Measurements from ENCODE around the gene TRIM15. TPM values are rescaled to one million over a fixed set of nuclear protein-coding genes. Genes with fewer than 3 reads are reported as not detected.
A peak's percentile ranks its signal among the peaks of the same experiment; 100 is the strongest.

Gene TRIM15
- total RNA-seq, 1 experiment from 2014 or later, result not detected

GRCh38 chr6:30194797-30195690, 31.7 kb downstream of the TRIM15 start:
- H3K4me3 ChIP-seq (ENCODE audit: insufficient read depth, low read depth, low read length), result no peak overlapping the region
- no peak for DNase-seq
- H3K27me3 ChIP-seq (ENCODE audit: control insufficient read depth, insufficient read depth, low read length), result no peaks in the 10 kb centered on the region
- H3K36me3 ChIP-seq (replicated peaks; ENCODE audit: control insufficient read depth, insufficient read depth, low read length), result peaks cover 8% of the 10 kb centered on the region

GRCh38 chr6:30195951-30196350, 32.6 kb downstream of the TRIM15 start:
- H3K4me3 ChIP-seq (ENCODE audit: insufficient read depth, low read depth, low read length), result no peak overlapping the region
- DNase-seq, result no peak
- H3K27me3 ChIP-seq (ENCODE audit: control insufficient read depth, insufficient read depth, low read length), result no peaks in the 10 kb centered on the region
- H3K36me3 ChIP-seq (replicated peaks; ENCODE audit: control insufficient read depth, insufficient read depth, low read length), result peaks cover 11% of the 10 kb centered on the region

GRCh38 chr6:30196376-30196775, 33.0 kb downstream of the TRIM15 start:
- no peak for DNase-seq
- peaks cover 11% of the 10 kb centered on the region for H3K36me3 ChIP-seq (replicated peaks; ENCODE audit: control insufficient read depth, insufficient read depth, low read length)
- H3K27me3 ChIP-seq (ENCODE audit: control insufficient read depth, insufficient read depth, low read length), result no peaks in the 10 kb centered on the region
- no peak overlapping the region for H3K4me3 ChIP-seq (ENCODE audit: insufficient read depth, low read depth, low read length)

GRCh38 chr6:30198166-30199084, 35.1 kb downstream of the TRIM15 start:
- no peak overlapping the region for H3K4me3 ChIP-seq (ENCODE audit: insufficient read depth, low read depth, low read length)
- H3K27me3 ChIP-seq (ENCODE audit: control insufficient read depth, insufficient read depth, low read length), result no peaks in the 10 kb centered on the region
- H3K36me3 ChIP-seq (replicated peaks; ENCODE audit: control insufficient read depth, insufficient read depth, low read length), result peaks cover 11% of the 10 kb centered on the region
- DNase-seq, result no peak

- Histone ChIP-seq H3K4me3 (ENCODE audit: insufficient read depth, low read depth, low read length) (no peak overlapping the region), H3K36me3 (replicated peaks; ENCODE audit: control insufficient read depth, insufficient read depth, low read length) (peaks cover 11% of the 10 kb centered on the region), H3K27me3 (ENCODE audit: control insufficient read depth, insufficient read depth, low read length) (no peaks in the 10 kb centered on the region)
- no peak for DNase-seq
Measured at GRCh38 chr6:30200551-30201281, 37.4 kb downstream of the TRIM15 start.

- H3K27me3 ChIP-seq (ENCODE audit: control insufficient read depth, insufficient read depth, low read length), result no peaks in the 10 kb centered on the region
- H3K36me3 ChIP-seq (replicated peaks; ENCODE audit: control insufficient read depth, insufficient read depth, low read length), result peaks cover 11% of the 10 kb centered on the region
- no peak overlapping the region for H3K4me3 ChIP-seq (ENCODE audit: insufficient read depth, low read depth, low read length)
- no peak for DNase-seq
Measured at GRCh38 chr6:30202366-30202765, 39.0 kb downstream of the TRIM15 start.

- H3K4me3 ChIP-seq (ENCODE audit: insufficient read depth, low read depth, low read length), result no peak overlapping the region
- DNase-seq, result no peak
- H3K36me3 ChIP-seq (replicated peaks; ENCODE audit: control insufficient read depth, insufficient read depth, low read length), result peaks cover 6% of the 10 kb centered on the region
- no peaks in the 10 kb centered on the region for H3K27me3 ChIP-seq (ENCODE audit: control insufficient read depth, insufficient read depth, low read length)
Measured at GRCh38 chr6:30204116-30204515, 40.8 kb downstream of the TRIM15 start.

- Histone ChIP-seq H3K27me3 (ENCODE audit: control insufficient read depth, insufficient read depth, low read length) (no peaks in the 10 kb centered on the region), H3K36me3 (replicated peaks; ENCODE audit: control insufficient read depth, insufficient read depth, low read length) (no peaks in the 10 kb centered on the region; the same call in none of the 2 replicates), H3K4me3 (ENCODE audit: insufficient read depth, low read depth, low read length) (no peak overlapping the region)
- no peak for DNase-seq
Measured at GRCh38 chr6:30206152-30206551, 42.8 kb downstream of the TRIM15 start.

GRCh38 chr6:30206799-30207618, 43.7 kb downstream of the TRIM15 start:
- peak; percentile 54 for DNase-seq

GRCh38 chr6:30207619-30208295, 44.4 kb downstream of the TRIM15 start:
- no peak for DNase-seq
- no peaks in the 10 kb centered on the region; the same call in none of the 2 replicates for H3K36me3 ChIP-seq (replicated peaks; ENCODE audit: control insufficient read depth, insufficient read depth, low read length)
- H3K27me3 ChIP-seq (ENCODE audit: control insufficient read depth, insufficient read depth, low read length), result no peaks in the 10 kb centered on the region
- no peak overlapping the region for H3K4me3 ChIP-seq (ENCODE audit: insufficient read depth, low read depth, low read length)

More at GRCh38 chr6:30206799-30207618, 43.7 kb downstream of the TRIM15 start:
- Histone ChIP-seq H3K27me3 (ENCODE audit: control insufficient read depth, insufficient read depth, low read length) (no peaks in the 10 kb centered on the region), H3K36me3 (replicated peaks; ENCODE audit: control insufficient read depth, insufficient read depth, low read length) (no peaks in the 10 kb centered on the region; the same call in none of the 2 replicates), H3K4me3 (ENCODE audit: insufficient read depth, low read depth, low read length) (no peak overlapping the region)

- Histone ChIP-seq H3K27me3 (ENCODE audit: control insufficient read depth, insufficient read depth, low read length) (peaks cover 2% of the 10 kb centered on the region; the same call in 1 of the 2 replicates), H3K4me3 (ENCODE audit: insufficient read depth, low read depth, low read length) (no peak overlapping the region), H3K36me3 (replicated peaks; ENCODE audit: control insufficient read depth, insufficient read depth, low read length) (no peaks in the 10 kb centered on the region; the same call in 1 of the 2 replicates)
- no peak for DNase-seq
Measured at GRCh38 chr6:30211306-30211705, 48.0 kb downstream of the TRIM15 start.

GRCh38 chr6:30211899-30212298, 48.6 kb downstream of the TRIM15 start:
- DNase-seq, result no peak
- Histone ChIP-seq H3K36me3 (replicated peaks; ENCODE audit: control insufficient read depth, insufficient read depth, low read length) (no peaks in the 10 kb centered on the region; the same call in 1 of the 2 replicates), H3K27me3 (ENCODE audit: control insufficient read depth, insufficient read depth, low read length) (peaks cover 2% of the 10 kb centered on the region; the same call in 1 of the 2 replicates), H3K4me3 (ENCODE audit: insufficient read depth, low read depth, low read length) (no peak overlapping the region)
